ENCODE measurements around the gene SEBOX.

DNA sequence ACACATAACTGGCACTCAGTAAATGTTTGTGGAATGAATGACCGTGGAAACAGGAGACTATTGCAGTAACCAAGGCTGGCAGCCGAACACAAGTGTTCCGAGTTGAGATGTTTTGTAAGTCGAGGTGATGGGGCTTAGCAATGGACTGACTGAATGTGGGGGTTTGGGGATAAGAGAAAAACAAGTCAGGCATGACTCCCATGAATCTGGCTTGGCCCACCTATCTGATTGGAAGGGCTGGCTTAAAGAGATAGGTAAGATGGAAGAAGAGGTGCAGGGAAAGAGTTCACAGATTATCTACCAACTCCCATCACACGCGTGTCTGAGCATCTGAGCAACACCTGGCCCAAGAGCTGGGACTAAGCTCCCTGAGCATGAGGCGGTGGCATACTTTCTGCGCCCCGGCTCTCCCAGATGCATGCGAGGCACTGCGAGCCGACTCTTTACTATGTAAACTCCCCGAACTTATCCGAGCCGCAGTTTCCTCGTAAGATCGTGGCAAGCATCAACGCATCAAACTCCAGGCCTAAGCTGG lies 30.3 kb downstream of the SEBOX start:
- TF ChIP-seq, protein P1, sequence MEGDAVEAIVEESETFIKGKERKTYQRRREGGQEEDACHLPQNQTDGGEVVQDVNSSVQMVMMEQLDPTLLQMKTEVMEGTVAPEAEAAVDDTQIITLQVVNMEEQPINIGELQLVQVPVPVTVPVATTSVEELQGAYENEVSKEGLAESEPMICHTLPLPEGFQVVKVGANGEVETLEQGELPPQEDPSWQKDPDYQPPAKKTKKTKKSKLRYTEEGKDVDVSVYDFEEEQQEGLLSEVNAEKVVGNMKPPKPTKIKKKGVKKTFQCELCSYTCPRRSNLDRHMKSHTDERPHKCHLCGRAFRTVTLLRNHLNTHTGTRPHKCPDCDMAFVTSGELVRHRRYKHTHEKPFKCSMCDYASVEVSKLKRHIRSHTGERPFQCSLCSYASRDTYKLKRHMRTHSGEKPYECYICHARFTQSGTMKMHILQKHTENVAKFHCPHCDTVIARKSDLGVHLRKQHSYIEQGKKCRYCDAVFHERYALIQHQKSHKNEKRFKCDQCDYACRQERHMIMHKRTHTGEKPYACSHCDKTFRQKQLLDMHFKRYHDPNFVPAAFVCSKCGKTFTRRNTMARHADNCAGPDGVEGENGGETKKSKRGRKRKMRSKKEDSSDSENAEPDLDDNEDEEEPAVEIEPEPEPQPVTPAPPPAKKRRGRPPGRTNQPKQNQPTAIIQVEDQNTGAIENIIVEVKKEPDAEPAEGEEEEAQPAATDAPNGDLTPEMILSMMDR (IDR thresholded peaks at IDR 0.05 in 4 of 5, conservative IDR thresholded peaks at IDR 0.05 in 1 of 5) = no peak
- no peak for TF ChIP-seq POLR2A (IDR thresholded peaks at IDR 0.05)

Measured in gastrocnemius medialis (tissue), 4 donors.